H54 (cell line): ENCODE data around the gene NRCAM.

Source experiments
- DNase-seq: peaks from one replicate; pipeline ENCODE4 v3.0.0; 2011; ENCODE audit warnings: low spot score, mixed read lengths; ENCODE audit not compliant: insufficient read length
- FAIRE-seq: peaks from 3 replicates; lab custom pipeline; 2011; peaks lifted over from hg19 to GRCh38; lab: Jason Lieb, UNC
- POLR2A ChIP-seq: IDR thresholded peaks from 2 replicates; pipeline ENCODE4 v1.6.1; 2011; ENCODE audit warnings: low read depth, mild to moderate bottlenecking, low read length

The NRCAM gene

GRCh38 chr7:108382932-108383331, 73.3 kb downstream of the NRCAM start:
- no peak for TF ChIP-seq POLR2A
- no peak for DNase-seq
- no peak for FAIRE-seq

- no peak for FAIRE-seq
Observed at GRCh38 chr7:108380517-108380916, 75.7 kb downstream of the NRCAM start.

GRCh38 chr7:108376206-108376605, 80.0 kb downstream of the NRCAM start:
- no peak for FAIRE-seq
- no peak for DNase-seq
- no peak for TF ChIP-seq POLR2A

More at GRCh38 chr7:108380517-108380916, 75.7 kb downstream of the NRCAM start:
- no peak for DNase-seq
- TF ChIP-seq POLR2A, result no peak

- no peak for TF ChIP-seq POLR2A
- no peak for DNase-seq
- no peak for FAIRE-seq
Observed at GRCh38 chr7:108375668-108376067, 80.6 kb downstream of the NRCAM start.

GRCh38 chr7:108374899-108375298, 81.3 kb downstream of the NRCAM start:
- DNase-seq (no peak), FAIRE-seq (no peak)
- no peak for TF ChIP-seq POLR2A

- FAIRE-seq, result no peak
- no peak for DNase-seq
- no peak for TF ChIP-seq POLR2A
Observed at GRCh38 chr7:108372618-108373017, 83.6 kb downstream of the NRCAM start.

GRCh38 chr7:108370616-108371015, 85.6 kb downstream of the NRCAM start:
- no peak for FAIRE-seq
- TF ChIP-seq POLR2A, result no peak

GRCh38 chr7:108368466-108368865, 87.8 kb downstream of the NRCAM start:
- TF ChIP-seq POLR2A, result no peak
- FAIRE-seq (no peak), DNase-seq (no peak)

More at GRCh38 chr7:108370616-108371015, 85.6 kb downstream of the NRCAM start:
- DNase-seq, result no peak

GRCh38 chr7:108367946-108368345, 88.3 kb downstream of the NRCAM start:
- FAIRE-seq (no peak), DNase-seq (no peak)
- no peak for TF ChIP-seq POLR2A

GRCh38 chr7:108367314-108367713, 88.9 kb downstream of the NRCAM start:
- TF ChIP-seq POLR2A, result no peak
- FAIRE-seq (no peak), DNase-seq (no peak)

GRCh38 chr7:108363659-108364058, 92.6 kb downstream of the NRCAM start:
- no peak for TF ChIP-seq POLR2A
- DNase-seq (no peak), FAIRE-seq (no peak)

GRCh38 chr7:108360058-108360800, 96.0 kb downstream of the NRCAM start:
- TF ChIP-seq POLR2A, result no peak
- DNase-seq (no peak), FAIRE-seq (no peak)

GRCh38 chr7:108358553-108358952, 97.7 kb downstream of the NRCAM start:
- no peak for TF ChIP-seq POLR2A
- FAIRE-seq (no peak), DNase-seq (no peak)

GRCh38 chr7:108351729-108352131, 104.5 kb downstream of the NRCAM start:
- FAIRE-seq, result no peak
- DNase-seq, result no peak
- TF ChIP-seq POLR2A, result no peak

- no peak for TF ChIP-seq POLR2A
- no peak for FAIRE-seq
- DNase-seq, result no peak
Observed at GRCh38 chr7:108348913-108349312, 107.3 kb downstream of the NRCAM start.

GRCh38 chr7:108347616-108348015, 108.6 kb downstream of the NRCAM start:
- TF ChIP-seq POLR2A, result no peak
- FAIRE-seq (no peak), DNase-seq (peak; percentile 19)
